ENCODE measurements around the gene XCL1.

Gene XCL1

DNA sequence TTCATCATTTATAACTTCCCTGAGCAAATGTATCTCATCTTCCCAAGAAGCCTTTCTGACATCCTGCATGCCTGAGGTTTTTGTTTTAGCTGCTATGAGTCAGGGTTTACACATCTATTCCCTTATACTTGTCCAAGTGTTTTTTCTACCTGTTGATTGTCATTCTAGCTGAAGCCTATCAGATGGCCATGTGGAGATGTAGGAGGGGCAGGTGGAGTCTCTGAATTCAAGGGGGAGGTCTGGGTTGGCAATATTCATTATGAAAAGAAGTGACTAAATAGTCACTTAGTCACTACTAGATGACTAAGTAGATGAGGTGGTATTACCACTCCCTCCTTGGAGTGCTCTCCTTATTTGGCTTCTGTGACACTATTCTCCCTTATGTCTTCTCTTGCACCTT is 52.4 kb downstream of the XCL1 start:
- in situ Hi-C loops (cut with MboI; ENCODE audit: low sequenced_read_pairs) = no loop called here

DNA sequence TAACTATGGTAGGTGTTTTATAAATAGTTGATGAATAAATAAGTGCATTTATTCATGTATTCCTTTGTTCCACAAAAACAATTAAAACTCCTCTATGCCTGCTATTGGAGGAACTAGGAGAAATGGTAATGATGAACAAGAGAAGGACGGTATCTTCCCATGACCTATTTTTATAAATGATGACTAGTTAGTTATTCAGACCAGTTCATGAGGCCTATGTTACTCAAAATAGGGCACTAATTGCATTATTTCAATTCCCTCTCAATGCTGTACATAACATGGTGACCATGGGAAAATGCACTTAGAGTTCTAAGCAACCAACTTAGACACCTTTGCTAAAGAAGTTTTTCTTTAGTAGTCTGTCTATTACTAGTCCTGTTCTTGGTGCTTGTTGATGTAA is 53.1 kb downstream of the XCL1 start:
- in situ Hi-C loops (cut with MboI; ENCODE audit: low sequenced_read_pairs) = no loop called here

All from HL-60/S4 treated with phorbol 12-myristate 13-acetate at 8.2 ng/mL for 4 days and 3 days (cell line).